Putamen (tissue), 1 donor: ENCODE data around the gene MRPL38.
"Not testable (repeated sequence)": the region's sequence is repeated elsewhere in the genome, so short reads cannot be mapped to it uniquely, and the experiment has no call there.

Experiments
- DNase-seq: peaks from one replicate; pipeline ENCODE4 v3.0.0-alpha.2; 2016; ENCODE audit warnings: low spot score

MRPL38 gene

DNA sequence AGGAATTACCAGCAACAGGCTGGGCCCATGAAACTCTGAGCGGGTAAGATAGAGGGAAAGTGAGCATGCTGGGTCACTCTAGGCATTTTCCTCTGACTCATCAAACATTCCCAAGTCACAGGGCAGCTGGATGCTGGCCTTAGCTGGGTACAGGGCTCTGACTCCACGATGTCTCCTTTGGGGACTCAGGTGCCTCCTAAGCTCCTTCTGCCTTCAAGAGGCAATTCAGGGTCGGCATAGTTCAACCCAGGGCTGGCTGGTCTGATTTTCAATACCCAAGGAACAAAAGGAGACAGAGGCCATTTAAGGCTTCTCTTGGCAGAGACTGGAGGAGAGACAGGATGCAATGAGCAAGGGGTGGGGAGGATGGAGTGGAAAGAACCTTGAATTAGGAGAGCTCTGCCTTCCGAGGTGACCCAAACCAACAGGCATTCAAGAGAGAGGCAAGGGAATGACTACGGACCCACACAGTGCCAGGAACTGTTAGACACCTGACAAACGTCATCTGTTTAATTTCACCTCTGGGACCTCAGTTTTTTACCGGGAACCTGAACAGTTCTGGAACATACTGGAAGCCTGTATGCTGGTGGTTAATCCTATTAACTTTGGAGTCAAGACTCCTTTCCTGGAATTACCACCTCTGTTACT lies 50.5 kb downstream of the MRPL38 start:
- no peak for DNase-seq

DNA sequence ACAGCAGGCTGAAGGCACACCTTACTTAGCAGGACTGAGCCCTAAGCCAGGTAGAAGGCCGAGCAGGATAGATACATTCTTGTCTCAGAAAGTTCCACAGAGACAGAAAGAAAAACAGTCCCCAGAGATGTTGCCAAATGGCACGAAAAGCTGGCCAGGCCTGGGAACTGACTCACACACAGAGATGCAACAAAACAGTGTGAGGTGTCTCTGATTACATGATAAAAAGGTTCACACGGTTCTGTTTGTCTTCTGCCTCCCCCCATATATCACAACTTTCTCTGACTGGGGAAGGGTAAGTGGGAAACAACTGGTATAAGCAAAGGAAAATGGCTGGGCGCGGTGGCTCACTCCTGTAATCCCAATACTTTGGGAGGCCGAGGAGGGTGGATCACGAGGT lies 51.3 kb downstream of the MRPL38 start:
- no peak for DNase-seq

GRCh38 chr17:75851693-75851991 lies 53.0 kb downstream of the MRPL38 start:
- DNase-seq = not testable (repeated sequence)

GRCh38 chr17:75850928-75851692 lies 53.6 kb downstream of the MRPL38 start:
- peak; percentile 69 for DNase-seq

DNA sequence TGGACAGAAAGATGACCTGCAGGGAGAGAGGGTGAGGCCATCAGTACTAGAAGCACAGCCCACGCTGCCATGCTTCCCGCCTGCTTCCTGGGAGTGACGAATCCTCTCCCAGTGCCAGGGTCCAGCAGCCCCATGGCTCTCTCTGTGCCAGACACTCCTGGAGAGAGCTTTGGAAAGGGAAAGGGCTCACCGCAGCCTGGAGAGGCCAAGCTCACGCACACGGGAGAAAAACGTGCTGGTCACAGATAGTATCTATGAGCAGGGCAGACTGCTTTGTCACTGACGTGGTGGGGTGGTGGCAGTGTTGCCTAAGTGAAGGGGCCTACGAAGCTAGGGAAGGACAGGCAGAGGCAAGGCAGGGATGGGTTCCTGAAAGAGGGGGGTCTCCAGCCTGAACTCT lies 55.0 kb downstream of the MRPL38 start:
- DNase-seq = no peak

GRCh38 chr17:75849279-75849646 lies 55.4 kb downstream of the MRPL38 start:
- DNase-seq = no peak
